WTC11 (cell line): Measurements from ENCODE around the gene ENO2. TPM values are rescaled to one million over a fixed set of nuclear protein-coding genes. Genes with fewer than 3 reads are reported as not detected.

Source experiments
- ATAC-seq: fragments of 200-7000 bp; cut with Tn5 transposase; 2 replicates; pipeline ENCODE4 v1.10.0; 2021; ENCODE audit warnings: mild to moderate bottlenecking, moderate library complexity
- CTCF ChIA-PET: fragments of 300-600 bp; sonication (Branson Sonifier 250); formaldehyde crosslinking; loops from one replicate; lab custom pipeline; 2021; ENCODE audit warnings: antibody characterized with exemption; lab: Charles Lee
- POLR2A ChIA-PET: fragments of 350-600 bp; sonication (Branson Sonifier 250); formaldehyde crosslinking; loops from one replicate; lab custom pipeline; 2021; ENCODE audit warnings: antibody characterized with exemption; lab: Charles Lee
- DNase-seq: peaks from one replicate; pipeline ENCODE4 v3.0.0; 2021; ENCODE audit warnings: low spot score
- H3K27ac Mint-ChIP-seq: 2 replicates; pipeline ENCODE4 v1.8.0; 2021; ENCODE audit warnings: mixed read lengths
- H3K27me3 Mint-ChIP-seq: 2 replicates; pipeline ENCODE4 v1.8.0; 2021; ENCODE audit warnings: low read depth, mild to moderate bottlenecking, moderate library complexity, mixed read lengths
- H3K36me3 Mint-ChIP-seq: 2 replicates; pipeline ENCODE4 v1.8.0; 2021; ENCODE audit warnings: mixed read lengths
- H3K4me1 Mint-ChIP-seq: 2 replicates; pipeline ENCODE4 v1.8.0; 2022; ENCODE audit warnings: mixed read lengths
- H3K4me3 Mint-ChIP-seq: 2 replicates; pipeline ENCODE4 v1.8.0; 2021; ENCODE audit warnings: mild to moderate bottlenecking, moderate library complexity, mixed read lengths
- H3K9me3 Mint-ChIP-seq: 2 replicates; pipeline ENCODE4 v1.8.0; 2021; ENCODE audit warnings: mixed read lengths
- CREB1 ChIP-seq: sonication (generic); formaldehyde crosslinking; IDR thresholded peaks from 2 replicates; pipeline ENCODE4 v1.8.0; 2023; ENCODE audit warnings: mild to moderate bottlenecking, missing genetic modification reagents
- E2F5 ChIP-seq: sonication (generic); formaldehyde crosslinking; IDR thresholded peaks from 2 replicates; pipeline ENCODE4 v1.8.1; 2022; ENCODE audit warnings: mild to moderate bottlenecking, moderate library complexity, missing genetic modification reagents
- JUN ChIP-seq: sonication (generic); formaldehyde crosslinking; IDR thresholded peaks from 2 replicates; pipeline ENCODE4 v1.8.0; 2023; ENCODE audit warnings: mild to moderate bottlenecking, missing genetic modification reagents
- NFE2L1 ChIP-seq: sonication (generic); formaldehyde crosslinking; IDR thresholded peaks from 2 replicates; pipeline ENCODE4 v1.8.1; 2023; ENCODE audit warnings: missing genetic modification reagents
- NR3C1 ChIP-seq: sonication (generic); formaldehyde crosslinking; conservative IDR thresholded peaks from 2 replicates; pipeline ENCODE4 v1.8.1; 2023; ENCODE audit warnings: low read depth, mild to moderate bottlenecking, missing genetic modification reagents
- OVOL2 ChIP-seq: fragments of 250-450 bp; sonication (Bioruptor Pico); IDR thresholded peaks from 2 replicates; pipeline ENCODE4 v1.9.0; 2021; ENCODE audit warnings: mild to moderate bottlenecking, borderline replicate concordance
- PRDM15 ChIP-seq: sonication (generic); formaldehyde crosslinking; IDR thresholded peaks from 2 replicates; pipeline ENCODE4 v1.8.0; 2022; ENCODE audit warnings: missing genetic modification reagents
- TEAD4 ChIP-seq: sonication (generic); formaldehyde crosslinking; IDR thresholded peaks from 2 replicates; pipeline ENCODE4 v1.8.0; 2022; ENCODE audit warnings: mild to moderate bottlenecking, missing genetic modification reagents
- ZNF138 ChIP-seq: sonication (generic); formaldehyde crosslinking; conservative IDR thresholded peaks from 2 replicates; pipeline ENCODE4 v1.8.1; 2022; ENCODE audit warnings: mild to moderate bottlenecking, moderate library complexity, missing genetic modification reagents
- ZNF232 ChIP-seq: sonication (generic); formaldehyde crosslinking; IDR thresholded peaks from 2 replicates; pipeline ENCODE4 v1.8.0; 2022; ENCODE audit warnings: mild to moderate bottlenecking, missing genetic modification reagents
- ZNF281 ChIP-seq: sonication (generic); formaldehyde crosslinking; IDR thresholded peaks from 2 replicates; pipeline ENCODE4 v1.8.0; 2023; ENCODE audit warnings: mild to moderate bottlenecking, missing genetic modification reagents
- total RNA-seq: library from RNA; stranded (reverse); gene quantifications from 3 replicates; pipeline ENCODE4 v1.2.3, GENCODE V29; 2021
- TF ChIP-seq, protein P1 (sequence below): sonication (generic); formaldehyde crosslinking; IDR thresholded peaks from 2 replicates; pipeline ENCODE4 v1.8.1; 2023; ENCODE audit warnings: mild to moderate bottlenecking, missing genetic modification reagents, borderline replicate concordance
- TF ChIP-seq, protein P2 (sequence below): fragments of 250-450 bp; sonication (Bioruptor Pico); IDR thresholded peaks from 2 replicates; pipeline ENCODE4 v2.1.2; 2022; ENCODE audit warnings: mild to moderate bottlenecking, moderate library complexity

Gene ENO2
- total RNA-seq, 1 experiment from 2014 or later: 118 TPM

DNA sequence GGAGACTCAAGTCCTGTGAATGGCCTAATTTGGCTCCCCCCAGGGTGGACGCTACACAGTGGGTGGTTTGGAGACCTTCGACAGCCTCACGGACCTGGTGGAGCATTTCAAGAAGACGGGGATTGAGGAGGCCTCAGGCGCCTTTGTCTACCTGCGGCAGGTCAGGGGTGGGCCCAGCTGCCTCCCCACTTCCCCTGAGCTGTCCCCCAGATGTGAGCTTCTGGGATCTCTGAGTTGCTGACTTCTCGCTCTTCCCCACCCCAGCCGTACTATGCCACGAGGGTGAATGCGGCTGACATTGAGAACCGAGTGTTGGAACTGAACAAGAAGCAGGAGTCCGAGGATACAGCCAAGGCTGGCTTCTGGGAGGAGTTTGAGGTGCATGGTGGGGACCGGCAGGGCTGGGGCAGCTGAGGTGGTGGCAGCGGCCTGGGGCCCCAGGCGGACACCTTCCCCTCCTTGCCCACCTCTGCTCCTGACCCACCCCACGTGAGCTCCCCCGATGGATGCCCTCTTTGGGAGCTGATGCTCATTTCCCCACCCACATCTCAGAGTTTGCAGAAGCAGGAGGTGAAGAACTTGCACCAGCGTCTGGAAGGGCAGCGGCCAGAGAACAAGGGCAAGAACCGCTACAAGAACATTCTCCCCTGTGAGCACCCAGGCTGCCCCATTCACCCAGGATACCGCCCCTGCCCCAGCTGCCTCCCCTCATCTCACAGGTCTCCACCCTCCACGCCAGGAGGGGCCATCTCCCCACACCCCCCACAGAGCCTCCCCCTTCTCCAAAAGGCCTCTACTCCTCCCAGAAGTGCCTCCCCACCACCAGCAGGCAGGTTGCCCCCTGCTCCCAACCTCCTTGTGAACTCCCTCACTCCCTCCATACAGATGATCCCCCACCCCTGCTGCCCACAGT lies 41.0 kb downstream of the ENO2 start:
- Mint-ChIP-seq H3K27me3 (no peaks in the 10 kb centered on the region), H3K36me3 (no peaks in the 10 kb centered on the region), H3K4me1 (peaks cover 29% of the 10 kb centered on the region), H3K4me3 (no peak overlapping the region), H3K9me3 (no peaks in the 10 kb centered on the region), H3K27ac (0 out of 2 replicates have a peak overlapping the region, but pooled peaks have one; percentile 49)
- ChIA-PET POLR2A (no interaction called here), CTCF (interaction anchor here (1.8 kb wide), 1 partner anchor 9 kb away, joined by 5 read pairs; no protein-coding TSS in a partner anchor)
- no peak for DNase-seq
- ATAC-seq: no peak
- no peak for TF ChIP-seq PRDM15 (CRISPR knock-in tag)
- TF ChIP-seq NFE2L1 (CRISPR knock-in tag): no peak
- no peak for TF ChIP-seq ZNF281
- TF ChIP-seq JUN (CRISPR knock-in tag): no peak
- TF ChIP-seq OVOL2 (CRISPR knock-in tag): no peak

- ChIA-PET CTCF (interaction anchor here (1.0 to 1.8 kb wide), 2 partner anchors 9 to 12 kb away, joined by 3 to 5 read pairs; partner anchors contain the start of genes C12orf57 and RNU7-1), POLR2A (no interaction called here)
- ATAC-seq (no peak), DNase-seq (no peak)
- Mint-ChIP-seq H3K4me1 (peaks cover 31% of the 10 kb centered on the region), H3K27me3 (no peaks in the 10 kb centered on the region), H3K4me3 (no peak overlapping the region), H3K9me3 (no peaks in the 10 kb centered on the region), H3K27ac (no peak overlapping the region), H3K36me3 (no peaks in the 10 kb centered on the region)
- TF ChIP-seq ZNF232 (CRISPR knock-in tag): no peak
- TF ChIP-seq ZNF138 (CRISPR knock-in tag): no peak
- no peak for TF ChIP-seq NR3C1 (CRISPR knock-in tag)
- TF ChIP-seq, protein P1, sequence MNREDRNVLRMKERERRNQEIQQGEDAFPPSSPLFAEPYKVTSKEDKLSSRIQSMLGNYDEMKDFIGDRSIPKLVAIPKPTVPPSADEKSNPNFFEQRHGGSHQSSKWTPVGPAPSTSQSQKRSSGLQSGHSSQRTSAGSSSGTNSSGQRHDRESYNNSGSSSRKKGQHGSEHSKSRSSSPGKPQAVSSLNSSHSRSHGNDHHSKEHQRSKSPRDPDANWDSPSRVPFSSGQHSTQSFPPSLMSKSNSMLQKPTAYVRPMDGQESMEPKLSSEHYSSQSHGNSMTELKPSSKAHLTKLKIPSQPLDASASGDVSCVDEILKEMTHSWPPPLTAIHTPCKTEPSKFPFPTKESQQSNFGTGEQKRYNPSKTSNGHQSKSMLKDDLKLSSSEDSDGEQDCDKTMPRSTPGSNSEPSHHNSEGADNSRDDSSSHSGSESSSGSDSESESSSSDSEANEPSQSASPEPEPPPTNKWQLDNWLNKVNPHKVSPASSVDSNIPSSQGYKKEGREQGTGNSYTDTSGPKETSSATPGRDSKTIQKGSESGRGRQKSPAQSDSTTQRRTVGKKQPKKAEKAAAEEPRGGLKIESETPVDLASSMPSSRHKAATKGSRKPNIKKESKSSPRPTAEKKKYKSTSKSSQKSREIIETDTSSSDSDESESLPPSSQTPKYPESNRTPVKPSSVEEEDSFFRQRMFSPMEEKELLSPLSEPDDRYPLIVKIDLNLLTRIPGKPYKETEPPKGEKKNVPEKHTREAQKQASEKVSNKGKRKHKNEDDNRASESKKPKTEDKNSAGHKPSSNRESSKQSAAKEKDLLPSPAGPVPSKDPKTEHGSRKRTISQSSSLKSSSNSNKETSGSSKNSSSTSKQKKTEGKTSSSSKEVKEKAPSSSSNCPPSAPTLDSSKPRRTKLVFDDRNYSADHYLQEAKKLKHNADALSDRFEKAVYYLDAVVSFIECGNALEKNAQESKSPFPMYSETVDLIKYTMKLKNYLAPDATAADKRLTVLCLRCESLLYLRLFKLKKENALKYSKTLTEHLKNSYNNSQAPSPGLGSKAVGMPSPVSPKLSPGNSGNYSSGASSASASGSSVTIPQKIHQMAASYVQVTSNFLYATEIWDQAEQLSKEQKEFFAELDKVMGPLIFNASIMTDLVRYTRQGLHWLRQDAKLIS: no peak
- TF ChIP-seq CREB1 (CRISPR knock-in tag): no peak
- TF ChIP-seq, protein P2, sequence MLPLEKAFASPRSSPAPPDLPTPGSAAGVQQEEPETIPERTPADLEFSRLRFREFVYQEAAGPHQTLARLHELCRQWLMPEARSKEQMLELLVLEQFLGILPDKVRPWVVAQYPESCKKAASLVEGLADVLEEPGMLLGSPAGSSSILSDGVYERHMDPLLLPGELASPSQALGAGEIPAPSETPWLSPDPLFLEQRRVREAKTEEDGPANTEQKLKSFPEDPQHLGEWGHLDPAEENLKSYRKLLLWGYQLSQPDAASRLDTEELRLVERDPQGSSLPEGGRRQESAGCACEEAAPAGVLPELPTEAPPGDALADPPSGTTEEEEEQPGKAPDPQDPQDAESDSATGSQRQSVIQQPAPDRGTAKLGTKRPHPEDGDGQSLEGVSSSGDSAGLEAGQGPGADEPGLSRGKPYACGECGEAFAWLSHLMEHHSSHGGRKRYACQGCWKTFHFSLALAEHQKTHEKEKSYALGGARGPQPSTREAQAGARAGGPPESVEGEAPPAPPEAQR (CRISPR knock-in tag): no peak
- no peak for TF ChIP-seq TEAD4 (CRISPR knock-in tag)
- TF ChIP-seq E2F5 (CRISPR knock-in tag): no peak
Observed at GRCh38 chr12:6956021-6956727, 41.8 kb downstream of the ENO2 start.
